Activated naive CD8-positive, alpha-beta T cell treated with anti-CD3 and anti-CD28 coated beads, Interleukin-2, amount 50 U/mL, for 24 hours (primary cell): ENCODE data around the gene PHTF1.
"Not testable (repeated sequence)": the region's sequence is repeated elsewhere in the genome, so short reads cannot be mapped to it uniquely, and the experiment has no call there.

ENCODE experiments used
- ATAC-seq: fragments of 150-1000 bp; cut with Tn5 transposase; one replicate; pipeline ENCODE4 v1.10.0; 2021
- DNase-seq: peaks from one replicate; pipeline ENCODE4 v3.0.0; 2021
- H3K27ac Mint-ChIP-seq: one replicate; pipeline ENCODE4 v1.8.0; 2021; ENCODE audit warnings: mild to moderate bottlenecking, mixed read lengths
- H3K27me3 Mint-ChIP-seq: one replicate; pipeline ENCODE4 v1.8.0; 2021; ENCODE audit warnings: mixed read lengths
- H3K36me3 Mint-ChIP-seq: one replicate; pipeline ENCODE4 v1.8.0; 2021; ENCODE audit warnings: low read depth, mixed read lengths
- H3K4me1 Mint-ChIP-seq: one replicate; pipeline ENCODE4 v1.8.0; 2021; ENCODE audit warnings: mixed read lengths
- H3K4me3 Mint-ChIP-seq: one replicate; pipeline ENCODE4 v1.8.0; 2021; ENCODE audit warnings: mild to moderate bottlenecking, moderate library complexity, mixed read lengths
- H3K9me3 Mint-ChIP-seq: one replicate; pipeline ENCODE4 v1.8.0; 2021; ENCODE audit warnings: mixed read lengths

The PHTF1 gene

DNA sequence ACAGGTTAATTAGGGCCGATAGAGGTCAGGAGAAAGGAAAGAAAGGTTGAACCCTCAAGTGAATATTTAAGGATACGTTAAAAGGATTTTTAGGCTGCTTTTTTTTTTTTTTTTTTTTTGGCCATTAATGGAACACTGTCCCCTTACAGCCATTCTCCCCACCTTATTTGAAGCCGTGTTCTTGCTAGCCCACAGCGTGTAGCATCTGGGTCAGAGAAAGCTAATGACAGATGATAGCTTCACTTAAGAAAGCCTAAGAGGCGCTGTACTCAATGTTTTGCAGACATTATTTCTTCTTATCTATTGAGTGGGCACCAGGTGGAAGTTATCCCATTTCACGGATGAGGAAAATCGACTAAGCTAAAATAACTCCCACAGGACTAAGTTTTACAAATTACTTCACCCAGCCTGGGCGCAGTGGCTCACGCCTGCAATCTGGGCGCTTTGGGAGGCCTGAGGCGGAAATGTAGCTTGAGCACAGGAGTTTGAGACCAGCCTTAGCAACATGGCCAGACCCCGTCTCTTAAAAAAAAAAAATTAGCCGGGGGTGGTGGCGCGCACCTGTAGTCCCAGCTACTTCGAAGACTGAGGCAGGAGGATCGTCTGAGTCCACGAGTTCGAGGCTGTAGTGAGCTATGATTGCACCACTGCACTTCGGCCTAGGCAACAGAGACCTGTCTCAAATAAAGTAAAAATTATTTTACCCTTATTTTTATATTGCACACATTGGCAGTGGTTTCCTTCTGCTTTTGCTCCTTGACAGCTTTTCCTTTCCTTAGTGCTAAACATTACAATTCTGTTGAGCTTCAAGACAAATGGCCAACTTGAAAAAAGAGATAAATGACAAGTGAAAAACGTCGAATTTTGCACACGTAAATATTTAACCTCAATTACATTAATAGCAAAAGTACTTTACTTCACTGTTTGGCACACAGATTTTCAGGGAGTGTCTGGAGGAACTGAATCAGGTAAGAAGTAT, 1.1 kb upstream of the PHTF1 start:
- ATAC-seq (no peak), DNase-seq (no peak)
- peaks cover 19% of the 10 kb centered on the region for H3K36me3 Mint-ChIP-seq
- peak overlapping the region; percentile 89 for H3K4me3 Mint-ChIP-seq
- no peaks in the 10 kb centered on the region for H3K9me3 Mint-ChIP-seq
- peak overlapping the region; percentile 96 for H3K27ac Mint-ChIP-seq
- no peaks in the 10 kb centered on the region for H3K27me3 Mint-ChIP-seq
- H3K4me1 Mint-ChIP-seq: peaks cover 23% of the 10 kb centered on the region

GRCh38 chr1:113758631-113759332, 504 bp downstream of the PHTF1 start:
- DNase-seq (peak; percentile 68), ATAC-seq (peak; percentile 57)
- H3K9me3 Mint-ChIP-seq: no peaks in the 10 kb centered on the region

DNA sequence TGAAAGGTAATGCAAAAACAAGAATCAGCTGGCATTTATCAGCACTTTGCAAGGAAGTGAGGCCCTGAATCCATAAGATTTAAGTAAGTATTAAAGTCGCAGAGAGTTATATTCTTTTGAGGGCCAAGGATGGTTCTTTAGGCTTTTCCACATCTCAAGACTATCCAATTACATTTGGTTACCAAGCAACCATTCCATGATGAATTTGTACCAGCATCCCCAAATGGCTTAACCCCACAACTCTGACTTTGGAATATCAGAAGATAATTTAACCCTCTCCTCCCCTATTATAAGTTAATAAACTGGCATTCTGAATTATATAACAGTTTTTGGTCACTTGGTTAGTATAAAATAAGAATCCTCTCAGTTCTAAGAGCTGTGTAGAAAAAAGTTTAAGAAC, 2.8 kb downstream of the PHTF1 start:
- Mint-ChIP-seq H3K4me1 (peaks cover 32% of the 10 kb centered on the region), H3K9me3 (no peaks in the 10 kb centered on the region), H3K4me3 (no peak overlapping the region), H3K27ac (no peak overlapping the region), H3K36me3 (peaks cover 23% of the 10 kb centered on the region), H3K27me3 (no peaks in the 10 kb centered on the region)
- ATAC-seq (no peak), DNase-seq (no peak)

More at GRCh38 chr1:113758631-113759332, 504 bp downstream of the PHTF1 start:
- peaks cover 24% of the 10 kb centered on the region for H3K4me1 Mint-ChIP-seq
- peak overlapping the region; percentile 89 for H3K4me3 Mint-ChIP-seq
- peak overlapping the region; percentile 96 for H3K27ac Mint-ChIP-seq
- H3K36me3 Mint-ChIP-seq: peaks cover 20% of the 10 kb centered on the region
- no peaks in the 10 kb centered on the region for H3K27me3 Mint-ChIP-seq

- not testable (repeated sequence) for H3K9me3 Mint-ChIP-seq, ATAC-seq, H3K4me3 Mint-ChIP-seq, H3K27ac Mint-ChIP-seq, DNase-seq, H3K27me3 Mint-ChIP-seq
- Mint-ChIP-seq H3K36me3 (peaks cover 28% of the 10 kb centered on the region), H3K4me1 (peaks cover 23% of the 10 kb centered on the region)
These were observed 6.0 kb downstream of the PHTF1 start for GRCh38 chr1:113753333-113753732.

DNA sequence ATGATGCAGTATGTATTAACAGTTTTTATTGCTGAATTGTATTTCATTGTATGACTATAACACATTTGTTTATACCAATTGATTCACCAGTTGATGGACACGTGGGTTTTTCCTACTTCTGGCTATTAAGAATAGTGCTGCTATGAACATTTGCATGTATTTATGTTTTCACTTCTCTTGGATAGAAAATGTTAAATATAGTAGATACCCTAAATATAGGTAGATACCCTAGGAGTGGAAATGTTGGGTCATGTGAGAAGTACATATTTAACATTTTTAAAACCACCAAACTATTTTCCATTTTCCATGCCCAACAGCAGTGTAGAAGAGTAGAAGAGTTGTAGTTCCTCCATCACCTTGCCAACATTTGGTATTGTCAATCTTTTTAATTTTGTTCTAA, 7.8 kb downstream of the PHTF1 start:
- H3K36me3 Mint-ChIP-seq: peaks cover 26% of the 10 kb centered on the region
- H3K9me3 Mint-ChIP-seq: no peaks in the 10 kb centered on the region
- H3K27ac Mint-ChIP-seq: no peak overlapping the region
- H3K4me3 Mint-ChIP-seq: no peak overlapping the region
- H3K27me3 Mint-ChIP-seq: no peaks in the 10 kb centered on the region
- no peak for ATAC-seq
- peaks cover 17% of the 10 kb centered on the region for H3K4me1 Mint-ChIP-seq
- no peak for DNase-seq

DNA sequence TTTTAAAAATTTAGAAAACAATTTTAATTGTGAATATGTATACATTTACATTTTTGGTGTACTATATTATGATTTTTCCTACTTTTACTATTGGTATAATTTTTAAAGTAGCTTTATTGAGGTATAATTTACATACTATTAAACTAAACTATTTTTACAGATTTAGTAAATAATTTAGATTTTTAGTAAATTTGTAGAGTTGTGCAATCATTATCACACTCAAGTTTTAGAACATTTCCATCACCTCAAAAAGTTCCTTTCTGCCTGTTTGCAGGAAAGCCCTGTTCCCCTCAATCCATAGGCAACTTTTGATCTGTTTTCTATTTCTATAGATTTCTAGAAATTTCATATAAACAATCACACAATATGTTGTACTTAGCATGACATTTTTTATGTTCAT, 8.2 kb downstream of the PHTF1 start:
- no peaks in the 10 kb centered on the region for H3K9me3 Mint-ChIP-seq

DNA sequence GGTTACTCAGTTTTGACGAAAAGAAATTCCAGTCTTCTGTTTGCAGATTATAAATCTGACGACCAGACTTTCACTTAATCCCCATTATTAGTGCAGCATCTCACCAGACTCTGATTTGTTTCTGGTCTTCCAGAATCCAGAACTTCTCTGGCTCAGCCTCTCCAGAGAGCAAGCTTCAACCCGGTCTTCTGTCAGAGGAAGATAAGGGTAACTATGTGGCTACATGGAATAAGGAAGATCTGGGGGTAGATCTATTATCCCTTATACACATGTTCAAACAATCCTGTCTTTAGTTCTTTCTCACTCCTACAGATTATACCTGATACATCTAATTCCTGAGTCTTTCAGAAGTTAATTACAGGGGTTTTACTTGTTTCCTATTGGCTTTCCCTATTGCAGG, 9.9 kb downstream of the PHTF1 start:
- no peak overlapping the region for H3K4me3 Mint-ChIP-seq
- H3K4me1 Mint-ChIP-seq: peaks cover 9% of the 10 kb centered on the region
- DNase-seq (no peak), ATAC-seq (no peak)
- no peak overlapping the region for H3K27ac Mint-ChIP-seq
- H3K27me3 Mint-ChIP-seq: no peaks in the 10 kb centered on the region
- no peaks in the 10 kb centered on the region for H3K9me3 Mint-ChIP-seq
- peaks cover 16% of the 10 kb centered on the region for H3K36me3 Mint-ChIP-seq

More for the DNA sequence above, 8.2 kb downstream of the PHTF1 start:
- no peak overlapping the region for H3K4me3 Mint-ChIP-seq
- no peak for DNase-seq
- H3K4me1 Mint-ChIP-seq: peaks cover 13% of the 10 kb centered on the region
- no peak overlapping the region for H3K27ac Mint-ChIP-seq
- no peak for ATAC-seq
- H3K27me3 Mint-ChIP-seq: no peaks in the 10 kb centered on the region
- peaks cover 24% of the 10 kb centered on the region for H3K36me3 Mint-ChIP-seq

- H3K4me1 Mint-ChIP-seq: peaks cover 6% of the 10 kb centered on the region
- peaks cover 10% of the 10 kb centered on the region for H3K36me3 Mint-ChIP-seq
- no peaks in the 10 kb centered on the region for H3K9me3 Mint-ChIP-seq
- no peak overlapping the region for H3K4me3 Mint-ChIP-seq
- no peak overlapping the region for H3K27ac Mint-ChIP-seq
- ATAC-seq: no peak
- DNase-seq: no peak
- H3K27me3 Mint-ChIP-seq: no peaks in the 10 kb centered on the region
These were observed 11.9 kb downstream of the PHTF1 start for GRCh38 chr1:113747376-113747775.

GRCh38 chr1:113745425-113745824, 13.9 kb downstream of the PHTF1 start:
- H3K27ac Mint-ChIP-seq: no peak overlapping the region
- H3K4me3 Mint-ChIP-seq: no peak overlapping the region
- H3K27me3 Mint-ChIP-seq: no peaks in the 10 kb centered on the region
- no peaks in the 10 kb centered on the region for H3K9me3 Mint-ChIP-seq
- no peaks in the 10 kb centered on the region for H3K4me1 Mint-ChIP-seq
- peaks cover 14% of the 10 kb centered on the region for H3K36me3 Mint-ChIP-seq
- ATAC-seq (no peak), DNase-seq (no peak)

- Mint-ChIP-seq H3K4me1 (no peaks in the 10 kb centered on the region), H3K36me3 (peaks cover 10% of the 10 kb centered on the region), H3K27me3 (no peaks in the 10 kb centered on the region), H3K27ac (no peak overlapping the region), H3K4me3 (no peak overlapping the region), H3K9me3 (no peaks in the 10 kb centered on the region)
- DNase-seq: no peak
- ATAC-seq: no peak
These were observed 15.2 kb downstream of the PHTF1 start for GRCh38 chr1:113744114-113744513.

DNA sequence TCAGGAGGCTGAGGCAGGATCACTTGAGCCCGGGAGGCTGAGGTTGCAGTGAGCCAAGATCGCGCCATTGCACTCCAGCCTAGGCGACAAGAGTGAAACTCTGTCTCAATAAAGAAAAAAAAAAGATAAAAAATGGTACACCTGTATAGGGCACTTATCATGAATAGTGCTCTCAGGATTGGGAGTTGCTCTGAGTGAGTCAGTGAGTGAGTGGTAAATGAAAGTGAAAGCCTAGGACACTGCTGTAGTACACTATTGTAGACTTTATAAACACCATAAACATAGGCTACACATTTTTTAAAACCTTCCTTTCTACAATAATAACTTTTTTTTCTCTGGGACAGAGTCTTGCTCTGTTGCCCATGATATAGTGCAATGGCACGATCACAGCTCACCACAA, 16.8 kb downstream of the PHTF1 start:
- Mint-ChIP-seq H3K4me1 (no peaks in the 10 kb centered on the region), H3K9me3 (no peaks in the 10 kb centered on the region), H3K27ac (no peak overlapping the region), H3K36me3 (peaks cover 9% of the 10 kb centered on the region), H3K4me3 (no peak overlapping the region), H3K27me3 (no peaks in the 10 kb centered on the region)
- ATAC-seq: peak; percentile 84
- no peak for DNase-seq

- no peak overlapping the region for H3K27ac Mint-ChIP-seq
- ATAC-seq: no peak
These were observed 24.8 kb downstream of the PHTF1 start for GRCh38 chr1:113734357-113735055.

GRCh38 chr1:113732802-113733201, 26.5 kb downstream of the PHTF1 start:
- Mint-ChIP-seq H3K4me1 (peaks cover 3% of the 10 kb centered on the region), H3K9me3 (no peaks in the 10 kb centered on the region), H3K27me3 (no peaks in the 10 kb centered on the region), H3K27ac (no peak overlapping the region), H3K36me3 (peaks cover 21% of the 10 kb centered on the region), H3K4me3 (no peak overlapping the region)
- no peak for ATAC-seq
- DNase-seq: no peak

More at GRCh38 chr1:113734357-113735055, 24.8 kb downstream of the PHTF1 start:
- H3K27me3 Mint-ChIP-seq: no peaks in the 10 kb centered on the region
- peaks cover 18% of the 10 kb centered on the region for H3K36me3 Mint-ChIP-seq
- H3K4me3 Mint-ChIP-seq: no peak overlapping the region
- H3K9me3 Mint-ChIP-seq: no peaks in the 10 kb centered on the region
- no peak for DNase-seq
- H3K4me1 Mint-ChIP-seq: peaks cover 3% of the 10 kb centered on the region

DNA sequence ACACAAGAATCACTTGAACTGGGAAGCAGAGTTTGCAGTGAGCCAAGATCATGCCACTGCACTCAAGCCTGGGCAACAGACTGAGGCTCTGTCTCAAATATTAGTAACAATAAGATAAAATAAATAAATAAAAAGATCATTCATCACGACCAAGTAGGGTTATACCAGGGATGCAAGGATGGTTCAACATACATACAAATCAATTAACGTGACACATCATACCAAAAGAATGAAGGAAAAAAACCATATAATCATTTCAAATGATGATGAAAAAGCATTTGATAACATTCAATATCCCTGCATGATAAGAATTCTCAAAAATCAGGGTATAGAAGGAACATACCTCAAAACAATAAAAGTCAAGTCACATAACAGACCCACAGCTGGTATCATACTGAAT, 38.3 kb downstream of the PHTF1 start:
- peaks cover 26% of the 10 kb centered on the region for H3K9me3 Mint-ChIP-seq
- no peak overlapping the region for H3K27ac Mint-ChIP-seq
- no peaks in the 10 kb centered on the region for H3K27me3 Mint-ChIP-seq
- H3K36me3 Mint-ChIP-seq: peaks cover 63% of the 10 kb centered on the region
- H3K4me3 Mint-ChIP-seq: no peak overlapping the region
- ATAC-seq (no peak), DNase-seq (no peak)
- H3K4me1 Mint-ChIP-seq: no peaks in the 10 kb centered on the region
